ENCODE measurements around the gene PWP2. TPM values are rescaled to one million over a fixed set of nuclear protein-coding genes. Genes with fewer than 3 reads are reported as not detected.

The PWP2 gene
- polyA plus RNA-seq, 2 of the 4 experiments (the other 2 are of a cell fraction), result 5.8 to 9.8 TPM

- Histone ChIP-seq H3K4me1 (no peaks in the 10 kb centered on the region), H3K4me3 (no peak overlapping the region), H3K27ac (no peak overlapping the region), H3K9me3 (no peaks in the 10 kb centered on the region), H3K4me2 (no peak overlapping the region)
- ChIA-PET CTCF (interaction anchor here (1.3 kb wide), 1 partner anchor 110 kb away, joined by 5 read pairs; no protein-coding TSS in a partner anchor), POLR2A (no interaction called here)
- no peak for DNase-seq (ENCODE audit: low read depth in 1 of 2, low spot score in 1 of 2)
- no peak for TF ChIP-seq MAFK (IDR thresholded peaks at IDR 0.05; ENCODE audit: partially characterized antibody)
- no peak for TF ChIP-seq FOXS1 (CRISPR knock-in tag; IDR thresholded peaks at IDR 0.05)
- no peak for TF ChIP-seq SREBF2 (IDR thresholded peaks at IDR 0.05)
- no peak for TF ChIP-seq FOSL2 (IDR thresholded peaks at IDR 0.05)
- TF ChIP-seq FOSL2 (CRISPR knock-in tag; IDR thresholded peaks at IDR 0.05), result no peak
- no peak for ATAC-seq
- FAIRE-seq, result no peak
- WGBS (ENCODE audit: missing lambda C conversion rate), result 94% methylated on average over 15 of the region's 15 CpGs
These were observed 21.5 kb upstream of the PWP2 start for GRCh38 chr21:44085491-44086321.

- ChIA-PET POLR2A (no interaction called here), CTCF (no interaction called here)
- ATAC-seq (no peak; a peak in 2 of 6 replicates), DNase-seq (ENCODE audit: low read depth in 1 of 2, low spot score in 1 of 2) (no peak), FAIRE-seq (no peak)
- Histone ChIP-seq H3K9me3 (no peaks in the 10 kb centered on the region), H3K4me3 (no peak overlapping the region), H3K27ac (no peak overlapping the region), H3K4me2 (no peak overlapping the region), H3K4me1 (no peaks in the 10 kb centered on the region)
- TF ChIP-seq RNF2 (IDR thresholded peaks at IDR 0.05; ENCODE audit: borderline replicate concordance, low read depth), result no peak
- TF ChIP-seq CBX2 (IDR thresholded peaks at IDR 0.05; ENCODE audit: borderline replicate concordance, low read depth), result no peak
- no peak for TF ChIP-seq CEBPB (IDR thresholded peaks at IDR 0.05)
- no peak for TF ChIP-seq TFCP2L1 (CRISPR knock-in tag; IDR thresholded peaks at IDR 0.05)
- TF ChIP-seq CHD4 (IDR thresholded peaks at IDR 0.05; ENCODE audit: borderline replicate concordance), result no peak
- no peak for TF ChIP-seq CHD2 (IDR thresholded peaks at IDR 0.05; ENCODE audit: low read length, partially characterized antibody)
- TF ChIP-seq CBX8 (IDR thresholded peaks at IDR 0.05), result no peak
- no peak for TF ChIP-seq RFX5 (IDR thresholded peaks at IDR 0.05)
- no peak for TF ChIP-seq ZFP36 (IDR thresholded peaks at IDR 0.05; ENCODE audit: borderline replicate concordance, partially characterized antibody)
- no peak for TF ChIP-seq NR3C1 (IDR thresholded peaks at IDR 0.05)
- WGBS (ENCODE audit: missing lambda C conversion rate), result 93% methylated on average over 12 of the region's 21 CpGs
These were observed 20.4 kb upstream of the PWP2 start for GRCh38 chr21:44086636-44087425.

GRCh38 chr21:44087426-44088400 lies 19.5 kb upstream of the PWP2 start:
- no peaks in the 10 kb centered on the region for H3K9me3 ChIP-seq
- ChIA-PET CTCF (no interaction called here), POLR2A (no interaction called here)
- DNase-seq (ENCODE audit: low read depth in 1 of 2, low spot score in 1 of 2) (no peak), ATAC-seq (no peak), FAIRE-seq (no peak)
- H3K4me3 ChIP-seq, result no peak overlapping the region
- H3K4me2 ChIP-seq, result no peak overlapping the region
- H3K27ac ChIP-seq, result no peak overlapping the region
- H3K4me1 ChIP-seq, result no peaks in the 10 kb centered on the region
- WGBS (ENCODE audit: missing lambda C conversion rate), result 93% methylated on average over 23 of the region's 33 CpGs
- TF ChIP-seq ZC3H11A (IDR thresholded peaks at IDR 0.05) (no peak), HOXA7 (CRISPR knock-in tag; IDR thresholded peaks at IDR 0.05) (no peak), RAD21 (conservative IDR thresholded peaks at IDR 0.05 in 1 of 2, IDR thresholded peaks at IDR 0.05 in 1 of 2) (no peak), HOXB13 (CRISPR knock-in tag; IDR thresholded peaks at IDR 0.05; ENCODE audit: low read depth) (no peak), BCL3 (IDR thresholded peaks at IDR 0.05) (no peak), NFE2L2 (conservative IDR thresholded peaks at IDR 0.05; ENCODE audit: low read length) (no peak), CBX2 (IDR thresholded peaks at IDR 0.05; ENCODE audit: borderline replicate concordance, low read depth) (no peak), EHF (CRISPR knock-in tag; IDR thresholded peaks at IDR 0.05) (no peak), FOXS1 (CRISPR knock-in tag; IDR thresholded peaks at IDR 0.05) (no peak), MAFK (IDR thresholded peaks at IDR 0.05; ENCODE audit: partially characterized antibody) (no peak), TFCP2L1 (CRISPR knock-in tag; IDR thresholded peaks at IDR 0.05) (no peak)
- TF ChIP-seq, protein P1, sequence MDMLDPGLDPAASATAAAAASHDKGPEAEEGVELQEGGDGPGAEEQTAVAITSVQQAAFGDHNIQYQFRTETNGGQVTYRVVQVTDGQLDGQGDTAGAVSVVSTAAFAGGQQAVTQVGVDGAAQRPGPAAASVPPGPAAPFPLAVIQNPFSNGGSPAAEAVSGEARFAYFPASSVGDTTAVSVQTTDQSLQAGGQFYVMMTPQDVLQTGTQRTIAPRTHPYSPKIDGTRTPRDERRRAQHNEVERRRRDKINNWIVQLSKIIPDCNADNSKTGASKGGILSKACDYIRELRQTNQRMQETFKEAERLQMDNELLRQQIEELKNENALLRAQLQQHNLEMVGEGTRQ (IDR thresholded peaks at IDR 0.05), result no peak

All from A549 (cell line).